Panc1 (cell line): Measurements from ENCODE around the gene NASP. TPM values are rescaled to one million over a fixed set of nuclear protein-coding genes. Genes with fewer than 3 reads are reported as not detected.

Source experiments
- ATAC-seq: fragments of 200-7000 bp; cut with Tn5 transposase; 2 replicates; pipeline ENCODE4 v1.9.1; 2020; ENCODE audit warnings: mild to moderate bottlenecking, moderate library complexity
- BruUV-seq: library from RNA; stranded (reverse); fragments of 400-500 nt; replicated peaks from 2 replicates; lab custom pipeline; 2021; lab: Mats Ljungman, UMichigan
- CTCF ChIA-PET: fragments of 300-600 bp; sonication (Branson Sonifier 250); formaldehyde crosslinking; loops from one replicate; lab custom pipeline; 2022; ENCODE audit warnings: antibody characterized with exemption; lab: Charles Lee
- POLR2A ChIA-PET: fragments of 300-600 bp; sonication (Branson Sonifier 250); formaldehyde crosslinking; loops from one replicate; lab custom pipeline; 2022; ENCODE audit warnings: antibody characterized with exemption; lab: Charles Lee
- DNase-seq: peaks from one replicate; pipeline ENCODE4 v3.0.0-alpha.2; 2010; ENCODE audit warnings: low read depth, low spot score
- H3K27ac ChIP-seq: 2 replicates; pipeline ENCODE4 v1.5.1; 2011; ENCODE audit warnings: mild to moderate bottlenecking, low read length, inconsistent platforms
- H3K27me3 ChIP-seq: fragments of 200-500 bp; sonication (Bioruptor generic); 2 replicates; pipeline ENCODE4 v1.6.0; 2014; ENCODE audit warnings: low read length, inconsistent platforms; ENCODE audit not compliant: control insufficient read depth, insufficient read depth
- H3K36me3 ChIP-seq: fragments of 200-500 bp; sonication (Bioruptor generic); 2 replicates; pipeline ENCODE4 v1.5.1; 2014; ENCODE audit warnings: inconsistent platforms, mild to moderate bottlenecking, low read length, moderate library complexity; ENCODE audit not compliant: control insufficient read depth, insufficient read depth
- H3K4me1 ChIP-seq: 2 replicates; pipeline ENCODE4 v1.5.1; 2011; ENCODE audit warnings: inconsistent platforms, mild to moderate bottlenecking, low read length, moderate library complexity; ENCODE audit not compliant: control insufficient read depth, insufficient read depth
- H3K4me3 ChIP-seq, 2 experiments: 2 replicates each; pipeline ENCODE4 v1.5.1; 2011 to 2012; ENCODE audit warnings: low read depth in 2 of 2, low read length in 2 of 2, mild to moderate bottlenecking in 2 of 2, inconsistent platforms in 1 of 2, moderate library complexity in 1 of 2
- H3K9me3 ChIP-seq: fragments of 200-500 bp; sonication (Bioruptor generic); 2 replicates; pipeline ENCODE4 v1.5.1; 2014; ENCODE audit warnings: low read depth, mild to moderate bottlenecking, inconsistent platforms, low read length, moderate library complexity; ENCODE audit not compliant: control insufficient read depth, insufficient read depth
- POLR2AphosphoS5 ChIP-seq: IDR thresholded peaks from 2 replicates; pipeline ENCODE4 v1.6.1; 2012; ENCODE audit warnings: mild to moderate bottlenecking, low read depth, low read length, moderate library complexity
- SIN3A ChIP-seq: IDR thresholded peaks from 2 replicates; pipeline ENCODE4 v1.6.1; 2012; ENCODE audit warnings: low read depth, mild to moderate bottlenecking, low read length, moderate library complexity, borderline replicate concordance; ENCODE audit not compliant: insufficient read depth
- TCF7L2 ChIP-seq: IDR thresholded peaks from 2 replicates; pipeline ENCODE4 v1.6.1; 2011; ENCODE audit warnings: mild to moderate bottlenecking, low read depth, low read length, inconsistent platforms
- in situ Hi-C: cut with HindIII; loops from 2 replicates; pipeline ENCODE4 v1.10.0; 2016; ENCODE audit warnings: low sequenced_read_pairs, low pct_unique_long_range_greater_than_20kb
- intact Hi-C: fragments of 100-400 bp; cut with micrococcal nuclease; formaldehyde crosslinking; loops from one replicate; pipeline ENCODE4 v1.10.0; 2022; ENCODE audit not compliant: unreplicated experiment
- total RNA-seq: library from RNA; stranded (reverse); gene quantifications from one replicate; pipeline ENCODE4 v1.2.1, GENCODE V29; 2021; ENCODE audit not compliant: unreplicated experiment
- TF ChIP-seq, protein P1 (sequence below), 2 experiments: IDR thresholded peaks; 2 replicates each; pipeline ENCODE4 v1.6.1; 2011 to 2012; ENCODE audit warnings: low read depth in 2 of 2, control low read depth in 1 of 2, low read length in 1 of 2, mild to moderate bottlenecking in 1 of 2, moderate library complexity in 1 of 2; ENCODE audit not compliant: insufficient read depth in 1 of 2
- TF ChIP-seq, protein P2 (sequence below): fragments of 450-650 bp; IDR thresholded peaks from 2 replicates; pipeline ENCODE4 v1.5.1; 2017; ENCODE audit warnings: mild to moderate bottlenecking

The NASP gene
- total RNA-seq, 1 experiment from 2014 or later = 193 TPM

DNA sequence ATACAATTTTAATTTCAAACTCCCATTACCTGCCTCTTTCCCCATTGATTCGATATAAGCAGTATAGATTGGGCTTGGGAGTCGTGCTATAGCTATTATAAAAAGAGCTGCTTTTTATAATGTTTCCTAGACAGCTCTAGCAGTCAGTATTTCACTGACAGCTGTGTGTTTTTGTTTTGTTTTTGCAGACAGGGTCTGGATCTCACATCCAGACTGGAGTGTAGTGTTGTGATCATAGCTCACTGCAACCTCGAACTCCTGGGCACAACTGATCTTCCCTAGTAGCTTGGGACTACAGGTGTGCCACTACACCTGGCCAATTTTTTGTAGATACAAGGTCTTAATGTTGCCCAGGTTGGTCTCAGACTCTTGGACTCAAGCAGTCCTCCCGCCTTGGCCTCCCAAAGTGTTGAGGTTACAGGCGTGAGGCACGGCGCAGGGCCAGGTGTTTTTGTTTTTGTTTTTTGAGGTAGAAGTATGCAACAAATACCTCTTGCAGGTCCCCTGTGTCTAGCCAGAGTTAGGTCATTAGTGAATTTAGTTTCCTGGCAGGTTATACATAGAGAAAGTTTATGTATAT is 1.7 kb downstream of the NASP start:
- Histone ChIP-seq H3K9me3 (no peaks in the 10 kb centered on the region), H3K36me3 (peaks cover 2% of the 10 kb centered on the region; the same call in 1 of the 2 replicates), H3K27me3 (no peaks in the 10 kb centered on the region), H3K27ac (peak overlapping the region; percentile 67; the same call in 1 of the 2 replicates), H3K4me1 (peaks cover 12% of the 10 kb centered on the region), H3K4me3 (peak overlapping the region; percentile 89 to 98)
- no peak for TF ChIP-seq POLR2AphosphoS5
- TF ChIP-seq TCF7L2 = no peak
- TF ChIP-seq, protein P1, sequence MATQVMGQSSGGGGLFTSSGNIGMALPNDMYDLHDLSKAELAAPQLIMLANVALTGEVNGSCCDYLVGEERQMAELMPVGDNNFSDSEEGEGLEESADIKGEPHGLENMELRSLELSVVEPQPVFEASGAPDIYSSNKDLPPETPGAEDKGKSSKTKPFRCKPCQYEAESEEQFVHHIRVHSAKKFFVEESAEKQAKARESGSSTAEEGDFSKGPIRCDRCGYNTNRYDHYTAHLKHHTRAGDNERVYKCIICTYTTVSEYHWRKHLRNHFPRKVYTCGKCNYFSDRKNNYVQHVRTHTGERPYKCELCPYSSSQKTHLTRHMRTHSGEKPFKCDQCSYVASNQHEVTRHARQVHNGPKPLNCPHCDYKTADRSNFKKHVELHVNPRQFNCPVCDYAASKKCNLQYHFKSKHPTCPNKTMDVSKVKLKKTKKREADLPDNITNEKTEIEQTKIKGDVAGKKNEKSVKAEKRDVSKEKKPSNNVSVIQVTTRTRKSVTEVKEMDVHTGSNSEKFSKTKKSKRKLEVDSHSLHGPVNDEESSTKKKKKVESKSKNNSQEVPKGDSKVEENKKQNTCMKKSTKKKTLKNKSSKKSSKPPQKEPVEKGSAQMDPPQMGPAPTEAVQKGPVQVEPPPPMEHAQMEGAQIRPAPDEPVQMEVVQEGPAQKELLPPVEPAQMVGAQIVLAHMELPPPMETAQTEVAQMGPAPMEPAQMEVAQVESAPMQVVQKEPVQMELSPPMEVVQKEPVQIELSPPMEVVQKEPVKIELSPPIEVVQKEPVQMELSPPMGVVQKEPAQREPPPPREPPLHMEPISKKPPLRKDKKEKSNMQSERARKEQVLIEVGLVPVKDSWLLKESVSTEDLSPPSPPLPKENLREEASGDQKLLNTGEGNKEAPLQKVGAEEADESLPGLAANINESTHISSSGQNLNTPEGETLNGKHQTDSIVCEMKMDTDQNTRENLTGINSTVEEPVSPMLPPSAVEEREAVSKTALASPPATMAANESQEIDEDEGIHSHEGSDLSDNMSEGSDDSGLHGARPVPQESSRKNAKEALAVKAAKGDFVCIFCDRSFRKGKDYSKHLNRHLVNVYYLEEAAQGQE (IDR thresholded peaks at IDR 0.05; ENCODE audit: insufficient read depth in 1 of 2, low read depth in 2 of 2, low read length in 1 of 2) = no peak
- TF ChIP-seq, protein P2, sequence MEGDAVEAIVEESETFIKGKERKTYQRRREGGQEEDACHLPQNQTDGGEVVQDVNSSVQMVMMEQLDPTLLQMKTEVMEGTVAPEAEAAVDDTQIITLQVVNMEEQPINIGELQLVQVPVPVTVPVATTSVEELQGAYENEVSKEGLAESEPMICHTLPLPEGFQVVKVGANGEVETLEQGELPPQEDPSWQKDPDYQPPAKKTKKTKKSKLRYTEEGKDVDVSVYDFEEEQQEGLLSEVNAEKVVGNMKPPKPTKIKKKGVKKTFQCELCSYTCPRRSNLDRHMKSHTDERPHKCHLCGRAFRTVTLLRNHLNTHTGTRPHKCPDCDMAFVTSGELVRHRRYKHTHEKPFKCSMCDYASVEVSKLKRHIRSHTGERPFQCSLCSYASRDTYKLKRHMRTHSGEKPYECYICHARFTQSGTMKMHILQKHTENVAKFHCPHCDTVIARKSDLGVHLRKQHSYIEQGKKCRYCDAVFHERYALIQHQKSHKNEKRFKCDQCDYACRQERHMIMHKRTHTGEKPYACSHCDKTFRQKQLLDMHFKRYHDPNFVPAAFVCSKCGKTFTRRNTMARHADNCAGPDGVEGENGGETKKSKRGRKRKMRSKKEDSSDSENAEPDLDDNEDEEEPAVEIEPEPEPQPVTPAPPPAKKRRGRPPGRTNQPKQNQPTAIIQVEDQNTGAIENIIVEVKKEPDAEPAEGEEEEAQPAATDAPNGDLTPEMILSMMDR = no peak
- TF ChIP-seq SIN3A = no peak
- BruUV-seq = no TSS peak
- ATAC-seq (no peak), DNase-seq (no peak)
- in situ Hi-C loops = no loop called here
- CTCF ChIA-PET = no interaction called here
- intact Hi-C loops = no loop called here
- POLR2A ChIA-PET = interaction anchor here (0.6 kb wide), 1 partner anchor 54 kb away, joined by 3 read pairs; no protein-coding TSS in a partner anchor

DNA sequence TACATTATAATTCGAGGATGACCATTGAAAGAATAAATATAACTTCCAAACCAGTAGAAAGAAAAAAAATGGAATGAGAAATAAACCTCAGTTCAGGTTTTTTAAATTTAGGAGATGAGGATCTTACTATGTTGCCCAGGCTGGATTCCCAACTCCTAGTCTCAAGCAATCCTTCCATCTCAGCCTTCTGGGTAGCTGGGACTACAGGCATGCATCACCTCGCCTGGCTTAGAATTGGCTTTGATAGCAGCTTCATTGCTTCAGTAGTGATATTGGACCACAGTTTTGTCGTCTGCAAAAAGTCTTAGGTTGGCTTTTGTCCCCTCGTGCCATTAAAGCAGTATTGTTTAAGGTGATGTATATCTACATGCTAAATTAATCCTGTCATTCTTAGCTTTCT is 2.9 kb downstream of the NASP start:
- H3K36me3 ChIP-seq = peaks cover 6% of the 10 kb centered on the region; the same call in 1 of the 2 replicates
- TF ChIP-seq, protein P2 = no peak
- TF ChIP-seq POLR2AphosphoS5 (no peak), SIN3A (no peak), TCF7L2 (no peak)
- TF ChIP-seq, protein P1 (IDR thresholded peaks at IDR 0.05; ENCODE audit: insufficient read depth in 1 of 2, low read depth in 2 of 2, low read length in 1 of 2) = no peak
- intact Hi-C loops = no loop called here
- POLR2A ChIA-PET = no interaction called here
- H3K4me1 ChIP-seq = peaks cover 12% of the 10 kb centered on the region
- H3K27me3 ChIP-seq = no peaks in the 10 kb centered on the region
- DNase-seq = no peak
- peak overlapping the region; percentile 89 to 98 for H3K4me3 ChIP-seq
- in situ Hi-C loops = no loop called here
- H3K9me3 ChIP-seq = no peaks in the 10 kb centered on the region
- no TSS peak for BruUV-seq
- H3K27ac ChIP-seq = peak overlapping the region; percentile 8; the same call in 1 of the 2 replicates
- CTCF ChIA-PET = no interaction called here
- ATAC-seq = no peak
